Measurements from ENCODE around the gene XXYLT1. TPM values are rescaled to one million over a fixed set of nuclear protein-coding genes. Genes with fewer than 3 reads are reported as not detected.

XXYLT1 gene
- total and polyA plus RNA-seq, 9 of the 15 experiments (the other 6 are each of a cell fraction or from before 2014, with no cell fraction given), result 1.9 to 18.9 (median 15.0) TPM

DNA sequence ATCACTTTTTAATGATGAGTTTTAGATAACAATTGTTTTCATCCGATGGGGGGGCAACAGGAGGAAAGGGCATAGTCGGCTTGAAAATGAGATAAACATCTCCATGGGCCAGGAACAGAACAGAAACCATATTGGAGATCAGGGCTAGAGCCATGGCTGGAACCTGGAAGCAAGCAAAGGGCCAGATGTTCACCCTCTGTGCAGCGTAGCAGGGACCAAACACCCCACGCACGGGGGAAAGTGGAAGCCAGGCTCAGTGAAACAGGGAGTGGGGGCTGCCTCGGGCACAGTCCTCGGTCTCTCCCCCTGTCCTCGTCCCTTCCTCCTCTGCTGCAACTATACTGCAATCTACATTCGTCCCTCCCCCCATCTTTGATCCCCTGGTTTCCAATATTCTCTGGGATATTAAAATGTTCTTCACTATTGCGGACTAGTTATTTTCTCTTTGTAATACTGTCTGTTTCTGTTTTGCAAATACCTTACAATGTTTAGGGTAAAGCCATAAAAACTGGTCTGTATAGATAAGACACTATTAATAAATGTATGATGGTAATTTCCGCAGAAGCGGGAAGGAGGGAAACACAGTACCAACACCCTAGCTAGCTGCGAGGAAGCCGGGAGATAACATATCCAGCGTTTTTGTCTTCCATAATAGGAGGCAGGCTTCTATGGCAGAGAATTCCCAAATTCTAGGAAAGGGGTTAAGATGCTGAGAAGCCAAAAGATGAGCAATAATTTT, 121.5 kb downstream of the XXYLT1 start (continued):
- TF ChIP-seq, protein P1, sequence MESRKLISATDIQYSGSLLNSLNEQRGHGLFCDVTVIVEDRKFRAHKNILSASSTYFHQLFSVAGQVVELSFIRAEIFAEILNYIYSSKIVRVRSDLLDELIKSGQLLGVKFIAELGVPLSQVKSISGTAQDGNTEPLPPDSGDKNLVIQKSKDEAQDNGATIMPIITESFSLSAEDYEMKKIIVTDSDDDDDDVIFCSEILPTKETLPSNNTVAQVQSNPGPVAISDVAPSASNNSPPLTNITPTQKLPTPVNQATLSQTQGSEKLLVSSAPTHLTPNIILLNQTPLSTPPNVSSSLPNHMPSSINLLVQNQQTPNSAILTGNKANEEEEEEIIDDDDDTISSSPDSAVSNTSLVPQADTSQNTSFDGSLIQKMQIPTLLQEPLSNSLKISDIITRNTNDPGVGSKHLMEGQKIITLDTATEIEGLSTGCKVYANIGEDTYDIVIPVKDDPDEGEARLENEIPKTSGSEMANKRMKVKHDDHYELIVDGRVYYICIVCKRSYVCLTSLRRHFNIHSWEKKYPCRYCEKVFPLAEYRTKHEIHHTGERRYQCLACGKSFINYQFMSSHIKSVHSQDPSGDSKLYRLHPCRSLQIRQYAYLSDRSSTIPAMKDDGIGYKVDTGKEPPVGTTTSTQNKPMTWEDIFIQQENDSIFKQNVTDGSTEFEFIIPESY (CRISPR knock-in tag; IDR thresholded peaks at IDR 0.05), result no peak
- no peak for TF ChIP-seq TFAM (CRISPR knock-in tag; conservative IDR thresholded peaks at IDR 0.05)
- TF ChIP-seq MTA2 (IDR thresholded peaks at IDR 0.05; ENCODE audit: low read depth), result no peak
- no peak for TF ChIP-seq TEAD4 (IDR thresholded peaks at IDR 0.05; ENCODE audit: low read length)
- no peak for TF ChIP-seq TEAD4 (CRISPR knock-in tag; IDR thresholded peaks at IDR 0.05; ENCODE audit: borderline replicate concordance)
- no peak for TF ChIP-seq PPARD (CRISPR knock-in tag; IDR thresholded peaks at IDR 0.05)
- TF ChIP-seq ELF2 (CRISPR knock-in tag; IDR thresholded peaks at IDR 0.05), result 0 out of 2 replicates have a peak, but pooled peaks have one; percentile 29
- TF ChIP-seq RBM34 (IDR thresholded peaks at IDR 0.05; ENCODE audit: borderline replicate concordance, insufficient read depth, low read length), result no peak
- no peak for TF ChIP-seq NFATC3 (IDR thresholded peaks at IDR 0.05)
- TF ChIP-seq NFIX (CRISPR knock-in tag; IDR thresholded peaks at IDR 0.05; ENCODE audit: low read depth), result peak; percentile 15; the same call in 1 of the 2 replicates
- peak; percentile 48; the same call in 1 of the 2 replicates for TF ChIP-seq ZFP1 (CRISPR knock-in tag; IDR thresholded peaks at IDR 0.05)
- TF ChIP-seq, protein P2, sequence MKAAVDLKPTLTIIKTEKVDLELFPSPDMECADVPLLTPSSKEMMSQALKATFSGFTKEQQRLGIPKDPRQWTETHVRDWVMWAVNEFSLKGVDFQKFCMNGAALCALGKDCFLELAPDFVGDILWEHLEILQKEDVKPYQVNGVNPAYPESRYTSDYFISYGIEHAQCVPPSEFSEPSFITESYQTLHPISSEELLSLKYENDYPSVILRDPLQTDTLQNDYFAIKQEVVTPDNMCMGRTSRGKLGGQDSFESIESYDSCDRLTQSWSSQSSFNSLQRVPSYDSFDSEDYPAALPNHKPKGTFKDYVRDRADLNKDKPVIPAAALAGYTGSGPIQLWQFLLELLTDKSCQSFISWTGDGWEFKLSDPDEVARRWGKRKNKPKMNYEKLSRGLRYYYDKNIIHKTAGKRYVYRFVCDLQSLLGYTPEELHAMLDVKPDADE (conservative IDR thresholded peaks at IDR 0.05; ENCODE audit: control insufficient read depth, low read depth, low read length), result no peak
- no peak for TF ChIP-seq SREBF1 (IDR thresholded peaks at IDR 0.05; ENCODE audit: borderline replicate concordance, low read depth, low read length)
- TF ChIP-seq KLF6 (CRISPR knock-in tag; IDR thresholded peaks at IDR 0.05; ENCODE audit: borderline replicate concordance), result peak; percentile 94
- TF ChIP-seq, protein P3, sequence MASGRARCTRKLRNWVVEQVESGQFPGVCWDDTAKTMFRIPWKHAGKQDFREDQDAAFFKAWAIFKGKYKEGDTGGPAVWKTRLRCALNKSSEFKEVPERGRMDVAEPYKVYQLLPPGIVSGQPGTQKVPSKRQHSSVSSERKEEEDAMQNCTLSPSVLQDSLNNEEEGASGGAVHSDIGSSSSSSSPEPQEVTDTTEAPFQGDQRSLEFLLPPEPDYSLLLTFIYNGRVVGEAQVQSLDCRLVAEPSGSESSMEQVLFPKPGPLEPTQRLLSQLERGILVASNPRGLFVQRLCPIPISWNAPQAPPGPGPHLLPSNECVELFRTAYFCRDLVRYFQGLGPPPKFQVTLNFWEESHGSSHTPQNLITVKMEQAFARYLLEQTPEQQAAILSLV (tag; IDR thresholded peaks at IDR 0.05), result peak; percentile 78
- no peak for TF ChIP-seq GATAD2A (IDR thresholded peaks at IDR 0.05)
- TF ChIP-seq, protein P4, sequence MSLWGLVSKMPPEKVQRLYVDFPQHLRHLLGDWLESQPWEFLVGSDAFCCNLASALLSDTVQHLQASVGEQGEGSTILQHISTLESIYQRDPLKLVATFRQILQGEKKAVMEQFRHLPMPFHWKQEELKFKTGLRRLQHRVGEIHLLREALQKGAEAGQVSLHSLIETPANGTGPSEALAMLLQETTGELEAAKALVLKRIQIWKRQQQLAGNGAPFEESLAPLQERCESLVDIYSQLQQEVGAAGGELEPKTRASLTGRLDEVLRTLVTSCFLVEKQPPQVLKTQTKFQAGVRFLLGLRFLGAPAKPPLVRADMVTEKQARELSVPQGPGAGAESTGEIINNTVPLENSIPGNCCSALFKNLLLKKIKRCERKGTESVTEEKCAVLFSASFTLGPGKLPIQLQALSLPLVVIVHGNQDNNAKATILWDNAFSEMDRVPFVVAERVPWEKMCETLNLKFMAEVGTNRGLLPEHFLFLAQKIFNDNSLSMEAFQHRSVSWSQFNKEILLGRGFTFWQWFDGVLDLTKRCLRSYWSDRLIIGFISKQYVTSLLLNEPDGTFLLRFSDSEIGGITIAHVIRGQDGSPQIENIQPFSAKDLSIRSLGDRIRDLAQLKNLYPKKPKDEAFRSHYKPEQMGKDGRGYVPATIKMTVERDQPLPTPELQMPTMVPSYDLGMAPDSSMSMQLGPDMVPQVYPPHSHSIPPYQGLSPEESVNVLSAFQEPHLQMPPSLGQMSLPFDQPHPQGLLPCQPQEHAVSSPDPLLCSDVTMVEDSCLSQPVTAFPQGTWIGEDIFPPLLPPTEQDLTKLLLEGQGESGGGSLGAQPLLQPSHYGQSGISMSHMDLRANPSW (CRISPR knock-in tag; IDR thresholded peaks at IDR 0.05), result no peak
- TF ChIP-seq MAFG (tag; conservative IDR thresholded peaks at IDR 0.05), result no peak
- peak; percentile 94 for TF ChIP-seq ZNF583 (CRISPR knock-in tag; IDR thresholded peaks at IDR 0.05)
- no peak for TF ChIP-seq ZNF146 (CRISPR knock-in tag; IDR thresholded peaks at IDR 0.05; ENCODE audit: unreplicated experiment)
- no peak for TF ChIP-seq PTBP1 (IDR thresholded peaks at IDR 0.05; ENCODE audit: low read depth, low read length)
- TF ChIP-seq, protein P5, sequence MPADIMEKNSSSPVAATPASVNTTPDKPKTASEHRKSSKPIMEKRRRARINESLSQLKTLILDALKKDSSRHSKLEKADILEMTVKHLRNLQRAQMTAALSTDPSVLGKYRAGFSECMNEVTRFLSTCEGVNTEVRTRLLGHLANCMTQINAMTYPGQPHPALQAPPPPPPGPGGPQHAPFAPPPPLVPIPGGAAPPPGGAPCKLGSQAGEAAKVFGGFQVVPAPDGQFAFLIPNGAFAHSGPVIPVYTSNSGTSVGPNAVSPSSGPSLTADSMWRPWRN (IDR thresholded peaks at IDR 0.05; ENCODE audit: low read depth), result no peak

Measured in K562 (cell line).